Non-pigmented ciliary epithelial cell (primary cell): ENCODE results near the gene CACNA1F.

Source experiments
- DNase-seq: peaks from one replicate; pipeline ENCODE4 v3.0.0-alpha.2; 2010; ENCODE audit warnings: low read depth

The CACNA1F gene

DNA sequence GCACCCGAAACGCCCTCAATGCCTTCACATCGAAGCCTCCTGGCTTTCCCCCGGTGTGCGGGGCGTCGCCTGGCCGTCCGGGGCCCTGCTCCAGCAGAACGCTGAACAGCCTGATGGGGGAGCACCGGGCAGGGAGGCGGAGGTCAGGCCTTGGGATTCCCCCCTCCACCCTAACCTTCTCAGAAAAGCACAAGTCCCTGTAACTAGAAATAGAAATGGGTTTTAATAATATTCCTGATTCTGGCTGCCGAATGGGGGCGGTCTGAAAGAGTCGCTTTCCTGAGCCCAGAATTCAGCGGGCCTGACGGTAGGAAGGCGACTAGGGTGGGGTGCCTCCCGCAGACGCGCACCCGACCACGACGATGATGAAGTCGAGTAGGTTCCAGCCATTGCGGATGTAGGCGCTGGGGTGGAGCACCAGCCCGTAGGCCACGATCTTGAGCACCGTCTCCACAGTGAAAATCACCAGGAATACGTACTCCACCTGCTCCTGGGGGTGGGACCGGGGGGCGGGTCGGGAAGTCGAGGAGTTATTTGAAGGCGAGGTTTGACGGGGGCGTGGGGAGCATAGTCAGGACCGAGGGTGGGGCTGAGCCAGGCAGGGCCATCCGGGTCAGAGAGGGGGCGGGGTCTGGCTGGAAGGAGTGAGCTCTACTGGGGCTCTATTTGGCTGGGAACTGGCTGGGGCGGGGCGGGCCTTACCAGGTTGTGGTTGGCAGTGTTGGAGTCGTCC is 2.5 kb downstream of the CACNA1F start:
- DNase-seq = no peak

- DNase-seq = no peak
These were observed 5.0 kb downstream of the CACNA1F start for GRCh38 chrX:49228185-49228584.

DNA sequence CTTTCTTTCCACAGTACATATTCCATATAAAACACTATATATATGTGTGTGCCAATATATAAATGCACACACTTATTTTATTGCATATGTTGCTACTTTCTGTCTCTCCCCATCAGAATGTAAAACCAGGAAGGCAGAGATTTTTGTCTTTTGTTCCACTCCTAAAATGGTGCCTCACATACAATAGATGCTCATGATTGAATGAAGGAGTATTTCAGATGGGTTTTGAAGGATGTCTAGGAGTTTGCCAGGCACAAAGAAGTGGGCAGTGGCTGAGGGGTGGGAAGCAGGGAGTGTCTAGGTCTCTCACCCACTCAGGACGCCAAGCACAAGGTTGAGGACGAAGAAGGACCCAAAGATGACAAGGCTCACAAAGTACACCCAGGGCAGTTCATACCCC is 5.4 kb downstream of the CACNA1F start:
- no peak for DNase-seq

- no peak for DNase-seq
These were observed 6.2 kb downstream of the CACNA1F start for GRCh38 chrX:49226946-49227345.

DNA sequence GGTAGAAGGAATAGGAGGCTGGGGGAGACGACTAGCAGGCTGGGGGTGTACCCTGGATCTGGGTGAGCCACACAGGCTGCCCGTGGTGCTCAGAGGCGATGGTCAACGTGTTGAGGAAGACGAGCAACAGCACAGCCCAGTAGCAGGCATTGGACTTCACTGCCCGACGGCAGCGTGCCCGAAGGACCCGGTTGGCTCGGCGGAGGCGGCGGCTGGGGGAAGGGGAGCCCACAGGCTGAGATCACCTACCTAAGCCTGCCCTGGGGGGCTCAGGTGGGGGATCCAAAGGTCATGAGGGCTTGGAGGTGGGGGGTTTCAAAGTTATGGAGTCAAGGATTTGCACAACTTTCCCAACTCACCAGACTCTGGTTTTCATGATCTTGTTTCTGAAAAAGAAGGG is 7.3 kb downstream of the CACNA1F start:
- DNase-seq = no peak

DNA sequence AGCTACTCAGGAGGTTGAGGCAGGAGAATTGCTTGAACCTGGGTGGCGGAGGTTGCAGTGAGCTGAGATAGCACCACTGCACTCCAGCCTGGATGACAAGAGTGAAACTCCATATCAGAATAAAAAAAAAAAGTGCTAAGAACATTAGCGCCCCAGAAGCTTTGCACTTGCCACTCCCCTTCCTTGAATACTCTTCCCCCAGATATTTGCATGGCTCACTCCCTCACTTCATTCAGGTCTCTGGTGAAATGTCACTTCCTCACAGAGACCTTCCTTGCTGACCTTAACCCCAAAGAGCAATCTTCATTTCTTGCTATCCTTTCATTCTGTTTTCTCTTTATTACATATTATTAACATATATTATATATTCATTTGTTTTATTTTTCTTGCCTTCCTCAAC is 11.3 kb downstream of the CACNA1F start:
- no peak for DNase-seq

DNA sequence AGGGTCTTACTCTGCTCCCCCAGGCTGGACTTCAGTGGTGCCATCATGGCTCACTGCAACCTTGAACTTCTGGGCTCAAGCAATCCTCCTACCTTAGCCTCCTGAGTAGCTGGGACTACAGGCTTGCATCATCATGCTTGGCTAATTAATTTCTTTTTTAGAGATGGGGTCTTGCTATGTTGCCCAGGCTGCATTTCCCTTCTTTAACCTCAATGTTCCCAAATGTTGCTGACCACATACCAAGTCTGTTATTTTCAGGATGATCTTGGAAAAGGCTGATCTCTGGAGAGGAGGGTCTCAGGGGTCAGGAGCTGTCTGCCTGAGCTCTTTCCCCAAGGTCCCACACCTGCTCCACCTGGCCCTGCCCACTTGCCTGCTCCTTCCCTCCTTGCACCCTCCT is 13.0 kb downstream of the CACNA1F start:
- no peak for DNase-seq

DNA sequence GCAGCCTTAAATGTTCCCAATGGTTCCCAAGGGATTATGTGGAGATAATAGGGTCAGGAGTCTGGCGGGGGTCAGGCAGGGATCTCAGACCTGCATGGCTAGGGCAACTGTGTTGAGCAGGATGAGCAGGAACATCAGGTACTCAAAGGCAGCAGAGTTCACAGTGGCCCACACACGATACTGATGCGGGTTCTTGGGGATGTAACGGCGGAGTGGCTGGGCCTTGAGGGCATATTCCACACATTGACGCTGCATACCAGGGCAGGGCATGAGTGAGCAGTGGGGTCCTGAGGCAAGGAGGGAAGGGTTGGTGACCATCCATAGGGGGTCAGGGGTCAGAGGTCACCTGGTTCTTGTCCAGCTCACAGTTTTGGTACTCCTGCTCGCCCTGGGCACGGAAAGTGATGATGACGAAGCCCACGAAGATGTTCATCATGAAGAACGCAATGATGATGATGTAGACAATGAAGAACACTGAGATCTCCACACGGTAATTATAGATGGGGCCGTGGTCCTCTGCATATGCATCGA is 18.1 kb downstream of the CACNA1F start:
- DNase-seq = no peak

- DNase-seq = no peak
These were observed 18.7 kb downstream of the CACNA1F start for GRCh38 chrX:49214416-49214815.

DNA sequence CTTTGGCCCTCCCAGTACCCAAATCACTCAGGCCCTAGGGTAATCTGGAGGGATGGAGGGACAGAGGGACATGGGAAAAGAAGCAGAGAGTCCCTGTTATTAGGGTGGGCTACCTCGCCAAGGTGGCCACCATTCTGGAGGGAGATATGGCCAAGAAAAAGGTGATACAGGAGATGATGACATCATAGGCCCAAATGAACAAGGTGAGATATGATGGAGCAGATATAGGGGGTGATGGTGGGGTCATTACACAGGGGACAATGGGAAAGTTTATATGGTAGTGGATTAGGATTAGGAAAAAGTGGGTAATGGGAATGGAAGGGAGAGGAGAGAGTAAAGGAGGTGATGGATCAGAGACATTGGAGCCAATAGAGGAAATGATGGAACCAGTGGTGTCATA is 20.3 kb downstream of the CACNA1F start:
- DNase-seq = no peak

DNA sequence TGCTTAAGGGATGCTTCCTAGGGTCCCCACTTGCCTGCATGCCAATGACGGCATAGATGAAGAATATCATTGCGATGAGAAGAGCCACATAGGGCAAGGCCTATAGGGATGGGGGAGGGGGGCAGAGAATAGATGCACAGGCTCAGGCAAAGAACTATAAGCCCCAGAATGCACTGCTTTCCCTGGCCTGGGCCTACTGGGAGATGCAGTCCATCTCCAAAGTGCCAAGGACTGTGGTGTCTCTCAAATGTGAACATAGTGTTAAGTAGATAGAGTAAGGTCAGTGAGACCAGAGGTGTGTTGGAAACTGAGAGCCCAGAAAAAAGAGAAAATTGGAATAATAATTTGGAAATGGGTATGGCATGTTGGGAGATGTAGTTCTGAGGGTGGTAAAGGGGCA is 20.9 kb downstream of the CACNA1F start:
- DNase-seq = no peak

- no peak for DNase-seq
These were observed 22.1 kb downstream of the CACNA1F start for GRCh38 chrX:49211074-49211473.

GRCh38 chrX:49210406-49210805 is 22.7 kb downstream of the CACNA1F start:
- DNase-seq = no peak

- no peak for DNase-seq
These were observed 23.5 kb downstream of the CACNA1F start for GRCh38 chrX:49209434-49210251.

- no peak for DNase-seq
These were observed 24.7 kb downstream of the CACNA1F start for GRCh38 chrX:49208399-49208798.

- DNase-seq = no peak
These were observed 26.6 kb downstream of the CACNA1F start for GRCh38 chrX:49206543-49206942.

DNA sequence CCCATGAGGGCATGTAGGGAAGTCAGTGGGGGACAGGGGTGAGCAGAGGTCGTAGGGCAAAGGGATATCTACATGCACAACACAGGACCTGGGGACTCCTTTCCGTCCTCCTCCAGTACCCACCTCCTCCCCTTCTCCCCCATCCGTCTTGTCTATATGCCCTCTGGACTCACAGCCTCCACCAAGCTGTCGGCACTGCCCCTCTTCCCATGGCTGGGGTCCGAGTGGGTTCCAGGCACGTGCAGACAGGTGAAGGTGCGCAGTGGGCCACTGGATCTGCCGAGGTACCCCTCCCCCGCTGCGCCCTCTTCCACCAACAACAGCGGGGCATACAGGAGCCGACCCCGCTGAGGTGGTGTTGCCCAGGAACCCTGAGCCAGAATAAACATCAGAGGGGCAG is 27.7 kb downstream of the CACNA1F start:
- DNase-seq = no peak

- DNase-seq = no peak
These were observed 28.4 kb downstream of the CACNA1F start for GRCh38 chrX:49204709-49205108.

GRCh38 chrX:49204017-49204416 is 29.1 kb downstream of the CACNA1F start:
- no peak for DNase-seq

- no peak for DNase-seq
These were observed 29.6 kb downstream of the CACNA1F start for GRCh38 chrX:49203536-49203935.

DNA sequence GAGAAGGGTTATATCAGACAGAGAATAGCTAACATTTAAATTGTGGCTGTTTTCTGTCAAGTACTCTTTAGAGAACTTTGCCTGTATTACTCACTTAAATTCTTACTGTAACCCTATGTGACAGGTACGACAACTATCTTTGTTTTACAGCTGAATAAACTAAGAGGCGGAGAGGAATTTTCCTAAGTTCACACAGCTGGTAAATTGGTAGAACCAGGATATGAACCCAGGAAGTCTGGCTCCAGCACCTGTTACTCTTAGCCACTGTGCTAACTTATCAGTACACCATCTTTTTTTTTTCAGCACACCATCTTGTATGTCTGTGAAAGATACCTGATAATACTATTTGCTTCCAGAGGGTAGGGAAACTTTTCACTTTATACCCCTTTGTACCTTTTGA is 31.1 kb downstream of the CACNA1F start:
- no peak for DNase-seq

- DNase-seq = peak; percentile 27
These were observed 33.0 kb downstream of the CACNA1F start, which contains the start of gene SYP for GRCh38 chrX:49199906-49200771. Gene SYP, minus strand, starts transcription at chrX:49200193. Its CDS starts 7 bp downstream, at chrX:49200186.

- DNase-seq = no peak
These were observed 33.9 kb downstream of the CACNA1F start for GRCh38 chrX:49199315-49199595.
